GM12872 (cell line): Measurements from ENCODE around the gene RCAN2.

ENCODE experiments used
- CTCF ChIP-seq: IDR thresholded peaks from 3 replicates; pipeline ENCODE4 v1.5.1; 2011; ENCODE audit warnings: low read depth, mild to moderate bottlenecking, low read length, moderate library complexity; ENCODE audit not compliant: insufficient read depth

RCAN2 gene

GRCh38 chr6:46204880-46205650 lies 286.2 kb downstream of the RCAN2 start:
- TF ChIP-seq CTCF = no peak

- no peak for TF ChIP-seq CTCF
Measured at GRCh38 chr6:46203391-46204177, 287.7 kb downstream of the RCAN2 start.

- no peak for TF ChIP-seq CTCF
Measured at GRCh38 chr6:46201702-46202101, 289.5 kb downstream of the RCAN2 start.

GRCh38 chr6:46199387-46199786 lies 291.9 kb downstream of the RCAN2 start:
- no peak for TF ChIP-seq CTCF

- no peak for TF ChIP-seq CTCF
Measured at GRCh38 chr6:46191961-46192360, 299.3 kb downstream of the RCAN2 start.

- no peak for TF ChIP-seq CTCF
Measured at GRCh38 chr6:46190889-46191288, 300.4 kb downstream of the RCAN2 start.

GRCh38 chr6:46189726-46190125 lies 301.5 kb downstream of the RCAN2 start:
- no peak for TF ChIP-seq CTCF
